PC-3 (cell line): ENCODE data around the gene TPST1.

Source experiments
- CTCF ChIP-seq: fragments of 300-600 bp; sonication (generic); conservative IDR thresholded peaks from 2 replicates; pipeline ENCODE4 v1.5.1; 2017; ENCODE audit warnings: antibody characterized with exemption, low read depth, mild to moderate bottlenecking, low read length
- EZH2phosphoT487 ChIP-seq: fragments of 300-600 bp; sonication (generic); IDR thresholded peaks from 2 replicates; pipeline ENCODE4 v1.6.1; 2018; ENCODE audit warnings: mild to moderate bottlenecking, antibody characterized with exemption, low read length, borderline replicate concordance

- no peak for TF ChIP-seq EZH2phosphoT487
- no peak for TF ChIP-seq CTCF
These were observed 23.8 kb upstream of the TPST1 start for GRCh38 chr7:66181329-66181728.
